Breast epithelium (tissue), 4 donors: ENCODE results near the gene CEP295NL. TPM values are rescaled to one million over a fixed set of nuclear protein-coding genes. Genes with fewer than 3 reads are reported as not detected.
A peak's percentile ranks its signal among the peaks of the same experiment; 100 is the strongest.

Experiments
- DNase-seq, 2 donors: peaks; one replicate each; pipeline ENCODE4 v3.0.0-alpha.2; 2019; ENCODE audit warnings: low spot score in 2 of 2
- H3K27ac ChIP-seq, 2 donors: fragments of 200-600 bp; sonication (generic) in 1 of 2; one replicate each; pipeline ENCODE4 v1.5.1; 2016 to 2019; ENCODE audit warnings: mild to moderate bottlenecking in 1 of 2
- H3K27me3 ChIP-seq, 2 donors: fragments of 200-600 bp; sonication (generic) in 1 of 2; one replicate each; pipeline versions ENCODE4 v1.5.1 to v1.6.0; 2017 to 2019; ENCODE audit warnings: control low read depth in 1 of 2, mild to moderate bottlenecking in 1 of 2
- H3K36me3 ChIP-seq: fragments of 200-600 bp; one replicate; pipeline ENCODE4 v1.5.1; 2019
- H3K4me1 ChIP-seq, 2 donors: fragments of 200-600 bp; sonication (generic); one replicate each; pipeline ENCODE4 v1.5.1; 2016 to 2019; ENCODE audit warnings: control low read depth in 1 of 2
- H3K4me3 ChIP-seq, 3 donors: fragments of 200-600 bp; sonication (generic); 1 replicate in 2 of 3; 2 replicates in 1 of 3; pipeline ENCODE4 v1.5.1; 2016 to 2019; ENCODE audit warnings: mild to moderate bottlenecking in 3 of 3, moderate library complexity in 2 of 3
- H3K9me3 ChIP-seq, 2 donors: fragments of 200-600 bp; sonication (generic) in 1 of 2; one replicate each; pipeline ENCODE4 v1.5.1; 2016 to 2019; ENCODE audit warnings: control low read depth in 1 of 2
- CTCF ChIP-seq, 3 donors: fragments of 450-650 bp; IDR thresholded peaks; one replicate each; pipeline ENCODE4 v1.5.1; 2016 to 2017; ENCODE audit warnings: antibody characterized with exemption in 3 of 3, mild to moderate bottlenecking in 3 of 3, moderate library complexity in 3 of 3
- POLR2A ChIP-seq: fragments of 450-650 bp; IDR thresholded peaks from one replicate; pipeline ENCODE4 v1.6.1; 2016; ENCODE audit warnings: antibody characterized with exemption, mild to moderate bottlenecking, moderate library complexity
- POLR2AphosphoS5 ChIP-seq, 3 donors: sonication (generic); formaldehyde crosslinking; IDR thresholded peaks; one replicate each; pipeline ENCODE4 v1.6.1; 2017; ENCODE audit warnings: antibody characterized with exemption in 3 of 3
- intact Hi-C: fragments of 100-400 bp; cut with DNase I; formaldehyde crosslinking; loops from one replicate; pipeline ENCODE4 v1.15.1; 2023; ENCODE audit warnings: low total_unique reads
- total RNA-seq, 3 donors: library from RNA; depleted of rRNA; stranded (reverse); fragments of >200 nt; gene quantifications; one replicate each; pipeline ENCODE4 v1.1.0, GENCODE V29; 2016

The CEP295NL gene
- total RNA-seq, 3 donors from 2014 or later: 1.8 to 7.2 (median 2.6) TPM

GRCh38 chr17:78864117-78864516, 38.9 kb downstream of the CEP295NL start:
- peak overlapping the region; percentile 30 to 74 for H3K27ac ChIP-seq
- H3K4me1 ChIP-seq: no peaks in the 10 kb centered on the region
- H3K36me3 ChIP-seq: no peaks in the 10 kb centered on the region
- DNase-seq: no peak
- no peak overlapping the region for H3K4me3 ChIP-seq
- no peak for TF ChIP-seq POLR2A
- no peak for TF ChIP-seq CTCF (IDR thresholded peaks at IDR 0.05)
- no peak for TF ChIP-seq POLR2AphosphoS5 (IDR thresholded peaks at IDR 0.05)
- intact Hi-C loops: loop anchor here (2.0 to 10.0 kb wide), 2 partner anchors 59 to 111 kb away; partner anchors contain the start of gene LGALS3BP
- H3K9me3 ChIP-seq: no peaks in the 10 kb centered on the region
- no peaks in the 10 kb centered on the region for H3K27me3 ChIP-seq

GRCh38 chr17:78862073-78863023, 40.7 kb downstream of the CEP295NL start:
- intact Hi-C loops: loop anchor here (10.0 kb wide), 1 partner anchor 112 kb away; the partner anchor contains the start of gene LGALS3BP
- Histone ChIP-seq H3K4me1 (no peaks in the 10 kb centered on the region), H3K27ac (peak overlapping the region; percentile 74 to 91), H3K36me3 (no peaks in the 10 kb centered on the region), H3K27me3 (no peaks in the 10 kb centered on the region), H3K9me3 (no peaks in the 10 kb centered on the region), H3K4me3 (no peak overlapping the region)
- TF ChIP-seq CTCF (IDR thresholded peaks at IDR 0.05) (no peak), POLR2AphosphoS5 (IDR thresholded peaks at IDR 0.05) (peak; percentile 57 to 94 (median 78)), POLR2A (no peak)
- DNase-seq: peak in 1 of 2 donors; percentile 79

- Histone ChIP-seq H3K36me3 (no peaks in the 10 kb centered on the region), H3K9me3 (no peaks in the 10 kb centered on the region), H3K4me1 (no peaks in the 10 kb centered on the region), H3K4me3 (no peak overlapping the region), H3K27ac (peak overlapping the region; percentile 74 to 91), H3K27me3 (no peaks in the 10 kb centered on the region)
- intact Hi-C loops: loop anchor here (10.0 kb wide), 1 partner anchor 114 kb away; the partner anchor contains the start of gene LGALS3BP
- DNase-seq: no peak
- no peak for TF ChIP-seq CTCF (IDR thresholded peaks at IDR 0.05)
- no peak for TF ChIP-seq POLR2A
- TF ChIP-seq POLR2AphosphoS5 (IDR thresholded peaks at IDR 0.05): no peak
Observed at GRCh38 chr17:78861229-78861628, 41.8 kb downstream of the CEP295NL start.

GRCh38 chr17:78859051-78859450, 44.0 kb downstream of the CEP295NL start:
- Histone ChIP-seq H3K4me1 (no peaks in the 10 kb centered on the region), H3K9me3 (no peaks in the 10 kb centered on the region), H3K4me3 (no peak overlapping the region), H3K27ac (no peak overlapping the region), H3K27me3 (no peaks in the 10 kb centered on the region), H3K36me3 (no peaks in the 10 kb centered on the region)
- intact Hi-C loops: loop anchor here (5.0 kb wide), 1 partner anchor 1137 kb away; no protein-coding TSS in a partner anchor
- DNase-seq: no peak
- TF ChIP-seq POLR2A (no peak), POLR2AphosphoS5 (IDR thresholded peaks at IDR 0.05) (no peak), CTCF (IDR thresholded peaks at IDR 0.05) (no peak)

GRCh38 chr17:78857266-78857665, 45.7 kb downstream of the CEP295NL start:
- intact Hi-C loops: loop anchor here (5.0 kb wide), 1 partner anchor 1135 kb away; no protein-coding TSS in a partner anchor

More at GRCh38 chr17:78857266-78857665, 45.7 kb downstream of the CEP295NL start:
- H3K4me3 ChIP-seq: no peak overlapping the region
- H3K27me3 ChIP-seq: no peaks in the 10 kb centered on the region
- DNase-seq: no peak
- H3K36me3 ChIP-seq: no peaks in the 10 kb centered on the region
- TF ChIP-seq CTCF (IDR thresholded peaks at IDR 0.05): no peak
- TF ChIP-seq POLR2AphosphoS5 (IDR thresholded peaks at IDR 0.05): no peak
- no peak for TF ChIP-seq POLR2A
- no peaks in the 10 kb centered on the region for H3K4me1 ChIP-seq
- H3K27ac ChIP-seq: no peak overlapping the region
- H3K9me3 ChIP-seq: no peaks in the 10 kb centered on the region
